Measurements from ENCODE around the gene RAC3. TPM values are rescaled to one million over a fixed set of nuclear protein-coding genes. Genes with fewer than 3 reads are reported as not detected.

The RAC3 gene
- total RNA-seq, 1 experiment from 2014 or later = 84.8 TPM

DNA sequence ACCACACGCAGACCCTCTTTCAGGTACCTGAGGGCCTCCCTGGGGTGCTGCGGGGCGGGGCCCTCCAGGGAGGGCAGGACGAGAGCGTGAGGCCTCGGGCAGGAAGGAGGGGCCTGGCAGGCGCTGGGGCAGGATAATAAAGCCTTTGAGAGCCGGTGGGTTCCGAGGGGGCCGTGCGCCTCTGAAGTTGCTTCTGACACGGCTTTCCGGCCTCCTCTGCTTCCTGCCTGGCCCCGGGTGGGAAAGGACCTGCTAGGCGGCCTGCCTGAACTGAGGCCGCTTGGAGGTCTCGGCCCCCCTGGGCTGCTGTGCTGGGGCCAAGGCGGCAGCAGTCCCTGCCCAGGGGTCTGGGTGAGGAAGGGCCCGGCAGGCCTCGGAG, 19.2 kb upstream of the RAC3 start:
- Histone ChIP-seq H3K79me2 (ENCODE audit: insufficient read depth, low read length) (no peaks in the 10 kb centered on the region), H3K23me2 (ENCODE audit: insufficient read length, low read depth, low read length, poor library complexity, severe bottlenecking) (no peaks in the 10 kb centered on the region), H3K27ac (ENCODE audit: insufficient read length, low read depth, low read length) (no peak overlapping the region), H3K14ac (ENCODE audit: insufficient read depth, low read length) (no peak overlapping the region; the same call in 1 of the 2 replicates), H4K20me1 (ENCODE audit: control insufficient read depth, insufficient read depth, insufficient read length) (no peaks in the 10 kb centered on the region), H2BK15ac (ENCODE audit: low read depth, low read length) (no peak overlapping the region), H3K79me1 (ENCODE audit: insufficient read depth, low read depth, low read length, poor library complexity, severe bottlenecking) (no peaks in the 10 kb centered on the region), H4K91ac (ENCODE audit: insufficient read length, low read depth, low read length) (no peak overlapping the region), H2BK120ac (ENCODE audit: low read depth, low read length, poor library complexity, severe bottlenecking) (no peak overlapping the region), H3K56ac (ENCODE audit: insufficient read length, low read depth, low read length) (no peak overlapping the region), H3K9me3 (ENCODE audit: control insufficient read depth, low read depth, low read length) (no peaks in the 10 kb centered on the region), H3K18ac (ENCODE audit: insufficient read length, low read depth, low read length) (no peak overlapping the region), H3K27me3 (ENCODE audit: insufficient read depth, low read length) (no peaks in the 10 kb centered on the region), H2BK20ac (ENCODE audit: low read depth, low read length, poor library complexity, severe bottlenecking) (no peak overlapping the region), H3K9ac (ENCODE audit: extremely low read depth, insufficient read length, low read length) (no peak overlapping the region), H2AK5ac (ENCODE audit: insufficient read length, low read length) (no peak overlapping the region), H3T11ph (ENCODE audit: low read length) (no peak overlapping the region), H4K8ac (replicated peaks; ENCODE audit: insufficient read length, low read depth, low read length) (no peak overlapping the region), H2BK12ac (ENCODE audit: insufficient read length, low read depth, low read length) (no peak overlapping the region), H3K23ac (ENCODE audit: insufficient read length, low read depth, low read length) (no peak overlapping the region), H2AFZ (ENCODE audit: low read length) (no peak overlapping the region), H2BK5ac (ENCODE audit: insufficient read length, low read length) (no peak overlapping the region), H3K4me1 (ENCODE audit: insufficient read depth, low read length) (no peaks in the 10 kb centered on the region), H3K4ac (ENCODE audit: low read depth, low read length) (no peak overlapping the region), H4K5ac (ENCODE audit: insufficient read length, low read depth, low read length) (no peak overlapping the region), H3K4me2 (ENCODE audit: insufficient read depth, insufficient read length, low read length) (no peak overlapping the region)
- WGBS (ENCODE audit: extremely low coverage, insufficient read length, low lambda C conversion rate) = no CpG with 5 or more reads among the region's 20 CpGs
- H3K9me3 Mint-ChIP-seq = no peaks in the 10 kb centered on the region
- no peaks in the 10 kb centered on the region for H3K36me3 Mint-ChIP-seq (ENCODE audit: insufficient read depth in 1 of 3, low read depth in 3 of 3)
- no peak for DNase-seq
- H3K27me3 Mint-ChIP-seq (ENCODE audit: low read depth) = no peaks in the 10 kb centered on the region; the same call in 1 of the 2 replicates
- H3K27ac Mint-ChIP-seq = no peak overlapping the region
- no peak overlapping the region for H3K4me3 Mint-ChIP-seq
- TF ChIP-seq, protein P1, sequence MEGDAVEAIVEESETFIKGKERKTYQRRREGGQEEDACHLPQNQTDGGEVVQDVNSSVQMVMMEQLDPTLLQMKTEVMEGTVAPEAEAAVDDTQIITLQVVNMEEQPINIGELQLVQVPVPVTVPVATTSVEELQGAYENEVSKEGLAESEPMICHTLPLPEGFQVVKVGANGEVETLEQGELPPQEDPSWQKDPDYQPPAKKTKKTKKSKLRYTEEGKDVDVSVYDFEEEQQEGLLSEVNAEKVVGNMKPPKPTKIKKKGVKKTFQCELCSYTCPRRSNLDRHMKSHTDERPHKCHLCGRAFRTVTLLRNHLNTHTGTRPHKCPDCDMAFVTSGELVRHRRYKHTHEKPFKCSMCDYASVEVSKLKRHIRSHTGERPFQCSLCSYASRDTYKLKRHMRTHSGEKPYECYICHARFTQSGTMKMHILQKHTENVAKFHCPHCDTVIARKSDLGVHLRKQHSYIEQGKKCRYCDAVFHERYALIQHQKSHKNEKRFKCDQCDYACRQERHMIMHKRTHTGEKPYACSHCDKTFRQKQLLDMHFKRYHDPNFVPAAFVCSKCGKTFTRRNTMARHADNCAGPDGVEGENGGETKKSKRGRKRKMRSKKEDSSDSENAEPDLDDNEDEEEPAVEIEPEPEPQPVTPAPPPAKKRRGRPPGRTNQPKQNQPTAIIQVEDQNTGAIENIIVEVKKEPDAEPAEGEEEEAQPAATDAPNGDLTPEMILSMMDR (conservative IDR thresholded peaks at IDR 0.05) = no peak
- 0 out of 4 replicates have a peak, but pooled peaks cover 0 to 2% of the 10 kb centered on the region in 2 experiments for H3K4me1 Mint-ChIP-seq

Data from H9 (cell line).